PC-9 (cell line): ENCODE measurements around the gene ACSS2. TPM values are rescaled to one million over a fixed set of nuclear protein-coding genes. Genes with fewer than 3 reads are reported as not detected.

Experiments
- BruUV-seq: library from RNA; stranded (reverse); fragments of 400-500 nt; replicated peaks from 2 replicates; lab custom pipeline; 2021; lab: Mats Ljungman, UMichigan
- CTCF ChIA-PET: fragments of 300-600 bp; sonication (Branson Sonifier 250); formaldehyde crosslinking; loops from one replicate; lab custom pipeline; 2022; ENCODE audit warnings: antibody characterized with exemption; lab: Charles Lee
- POLR2A ChIA-PET: fragments of 300-600 bp; sonication (Branson Sonifier 250); formaldehyde crosslinking; loops from one replicate; lab custom pipeline; 2022; ENCODE audit warnings: antibody characterized with exemption; ENCODE audit not compliant: unreplicated experiment; lab: Charles Lee
- DNase-seq, 2 experiments: peaks; one replicate each; pipeline versions ENCODE4 v3.0.0 to v3.0.0-alpha.2; 2015 to 2022; ENCODE audit warnings: mixed read lengths in 1 of 2
- H2AFZ ChIP-seq: fragments of 200-600 bp; sonication (generic); 2 replicates; pipeline ENCODE4 v1.8.1; 2017; ENCODE audit warnings: antibody characterized with exemption
- H3F3A ChIP-seq: fragments of 200-600 bp; sonication (generic); 2 replicates; pipeline ENCODE4 v1.8.1; 2017; ENCODE audit warnings: antibody characterized with exemption, mild to moderate bottlenecking, low read depth; ENCODE audit not compliant: insufficient read depth
- H3K27ac ChIP-seq: fragments of 200-600 bp; sonication (generic); 2 replicates; pipeline ENCODE4 v1.6.1; 2016; ENCODE audit warnings: mixed run types
- H3K27me3 ChIP-seq: fragments of 200-600 bp; sonication (generic); 2 replicates; pipeline ENCODE4 v1.6.1; 2016; ENCODE audit warnings: low read depth, mixed run types; ENCODE audit not compliant: insufficient read depth
- H3K36me3 ChIP-seq: fragments of 200-600 bp; sonication (generic); 2 replicates; pipeline ENCODE4 v1.6.1; 2016; ENCODE audit warnings: low read depth, mixed run types
- H3K4me1 ChIP-seq: fragments of 200-600 bp; sonication (generic); replicated peaks from 2 replicates; pipeline ENCODE4 v1.6.1; 2016; ENCODE audit warnings: mixed run types; ENCODE audit not compliant: insufficient read depth
- H3K4me2 ChIP-seq: fragments of 200-600 bp; sonication (generic); 2 replicates; pipeline ENCODE4 v1.6.1; 2017; ENCODE audit warnings: mixed run types
- H3K4me3 ChIP-seq: fragments of 200-600 bp; sonication (generic); 2 replicates; pipeline ENCODE4 v1.6.1; 2016; ENCODE audit warnings: mixed run types
- H3K79me2 ChIP-seq: fragments of 200-600 bp; sonication (generic); 2 replicates; pipeline ENCODE4 v1.6.1; 2017; ENCODE audit warnings: low read depth, mixed run types
- H3K9me2 ChIP-seq: fragments of 200-600 bp; sonication (generic); 2 replicates; pipeline ENCODE4 v1.8.1; 2017; ENCODE audit warnings: mild to moderate bottlenecking; ENCODE audit not compliant: insufficient read depth
- H3K9me3 ChIP-seq: fragments of 200-600 bp; sonication (generic); 2 replicates; pipeline ENCODE4 v1.8.1; 2016; ENCODE audit warnings: low read depth; ENCODE audit not compliant: insufficient read depth
- H4K20me1 ChIP-seq: fragments of 200-600 bp; sonication (generic); 2 replicates; pipeline ENCODE4 v1.8.1; 2017; ENCODE audit not compliant: insufficient read depth
- CTCF ChIP-seq: fragments of 200-600 bp; sonication (generic); conservative IDR thresholded peaks from 2 replicates; pipeline ENCODE4 v1.6.1; 2017; ENCODE audit warnings: mixed run types, antibody characterized with exemption, mild to moderate bottlenecking, moderate library complexity
- EZH2 ChIP-seq: fragments of 200-600 bp; sonication (generic); IDR thresholded peaks from 2 replicates; pipeline ENCODE4 v1.8.0; 2017; ENCODE audit warnings: antibody characterized with exemption, low read depth
- intact Hi-C: fragments of 100-400 bp; cut with micrococcal nuclease; formaldehyde crosslinking; loops from one replicate; pipeline ENCODE4 v1.10.0; 2022; ENCODE audit not compliant: unreplicated experiment
- total RNA-seq: library from RNA; stranded (reverse); gene quantifications from 2 replicates; pipeline ENCODE4 v1.2.3, GENCODE V29; 2021

The ACSS2 gene
- total RNA-seq, 1 experiment from 2014 or later, result 108 TPM

GRCh38 chr20:34970846-34971560 is 94.6 kb downstream of the ACSS2 start:
- H3K4me2 ChIP-seq, result no peak overlapping the region
- TF ChIP-seq EZH2 (no peak), CTCF (no peak)
- no peaks in the 10 kb centered on the region for H3K79me2 ChIP-seq
- no peaks in the 10 kb centered on the region for H3K4me1 ChIP-seq
- no peak overlapping the region for H2AFZ ChIP-seq
- H3K4me3 ChIP-seq, result no peak overlapping the region
- POLR2A ChIA-PET, result no interaction called here
- no peak overlapping the region for H3K27ac ChIP-seq
- no peaks in the 10 kb centered on the region for H3K9me3 ChIP-seq
- no peaks in the 10 kb centered on the region for H3K27me3 ChIP-seq
- no peaks in the 10 kb centered on the region for H3K9me2 ChIP-seq
- H4K20me1 ChIP-seq, result no peaks in the 10 kb centered on the region
- CTCF ChIA-PET, result no interaction called here
- intact Hi-C loops, result no loop called here
- no peaks in the 10 kb centered on the region; the same call in 1 of the 2 replicates for H3F3A ChIP-seq
- H3K36me3 ChIP-seq, result no peaks in the 10 kb centered on the region
- DNase-seq, result no peak
- BruUV-seq, result no TSS peak

GRCh38 chr20:34971561-34972235 is 95.3 kb downstream of the ACSS2 start:
- Histone ChIP-seq H3K27me3 (no peaks in the 10 kb centered on the region), H3K36me3 (no peaks in the 10 kb centered on the region), H3K79me2 (no peaks in the 10 kb centered on the region), H2AFZ (no peak overlapping the region), H3F3A (no peaks in the 10 kb centered on the region; the same call in 1 of the 2 replicates), H3K27ac (no peak overlapping the region), H3K9me2 (no peaks in the 10 kb centered on the region), H3K4me1 (no peaks in the 10 kb centered on the region), H3K4me3 (no peak overlapping the region), H3K4me2 (no peak overlapping the region), H4K20me1 (no peaks in the 10 kb centered on the region), H3K9me3 (no peaks in the 10 kb centered on the region)
- CTCF ChIA-PET, result interaction anchor here (0.6 kb wide), 1 partner anchor 20 kb away, joined by 6 read pairs; no protein-coding TSS in a partner anchor
- DNase-seq, result no peak
- BruUV-seq, result no TSS peak
- TF ChIP-seq CTCF (no peak), EZH2 (no peak)
- POLR2A ChIA-PET, result interaction anchor here (0.6 kb wide), 1 partner anchor 341 kb away, joined by 3 read pairs; no protein-coding TSS in a partner anchor
- intact Hi-C loops, result no loop called here

GRCh38 chr20:34974246-34974645 is 97.8 kb downstream of the ACSS2 start:
- Histone ChIP-seq H2AFZ (no peak overlapping the region), H3K9me2 (no peaks in the 10 kb centered on the region), H3K4me2 (no peak overlapping the region), H3K79me2 (no peaks in the 10 kb centered on the region), H3K9me3 (no peaks in the 10 kb centered on the region), H4K20me1 (no peaks in the 10 kb centered on the region), H3K27me3 (no peaks in the 10 kb centered on the region), H3K27ac (no peak overlapping the region), H3F3A (no peaks in the 10 kb centered on the region; the same call in 1 of the 2 replicates), H3K4me1 (no peaks in the 10 kb centered on the region), H3K36me3 (no peaks in the 10 kb centered on the region), H3K4me3 (no peak overlapping the region)
- intact Hi-C loops, result no loop called here
- TF ChIP-seq CTCF, result no peak
- no peak for TF ChIP-seq EZH2
- no TSS peak for BruUV-seq
- ChIA-PET POLR2A (no interaction called here), CTCF (interaction anchor here (0.6 kb wide), 1 partner anchor 174 kb away, joined by 3 read pairs; no protein-coding TSS in a partner anchor)
- DNase-seq, result no peak
